H9 (cell line): ENCODE results near the gene MB. TPM values are rescaled to one million over a fixed set of nuclear protein-coding genes. Genes with fewer than 3 reads are reported as not detected.
A peak's percentile ranks its signal among the peaks of the same experiment; 100 is the strongest.

Experiments used
- DNase-seq: peaks from one replicate; pipeline ENCODE4 v3.0.0-alpha.2; 2017
- H2AFZ ChIP-seq: one replicate; pipeline ENCODE4 v1.6.1; 2013; ENCODE audit warnings: mild to moderate bottlenecking, low read length, control low read depth, moderate library complexity
- H2AK5ac ChIP-seq: 2 replicates; pipeline ENCODE4 v1.6.1; 2013; ENCODE audit warnings: low read length, control low read depth, mixed read lengths; ENCODE audit not compliant: insufficient read length
- H2BK120ac ChIP-seq: one replicate; pipeline ENCODE4 v1.6.1; 2013; ENCODE audit warnings: low read depth, mild to moderate bottlenecking, low read length, control low read depth, inconsistent platforms; ENCODE audit not compliant: poor library complexity, severe bottlenecking
- H2BK12ac ChIP-seq: 2 replicates; pipeline ENCODE4 v1.6.1; 2013; ENCODE audit warnings: low read length, control low read depth, mixed read lengths, low read depth; ENCODE audit not compliant: insufficient read length
- H2BK15ac ChIP-seq: 2 replicates; pipeline ENCODE4 v1.6.1; 2013; ENCODE audit warnings: low read depth, low read length, control low read depth
- H2BK20ac ChIP-seq: one replicate; pipeline ENCODE4 v1.6.1; 2013; ENCODE audit warnings: low read depth, mild to moderate bottlenecking, low read length, control low read depth, inconsistent platforms; ENCODE audit not compliant: poor library complexity, severe bottlenecking
- H2BK5ac ChIP-seq: 2 replicates; pipeline ENCODE4 v1.6.1; 2013; ENCODE audit warnings: low read length, control low read depth, mixed read lengths; ENCODE audit not compliant: insufficient read length
- H3K14ac ChIP-seq: 2 replicates; pipeline ENCODE4 v1.6.1; 2013; ENCODE audit warnings: low read length, control low read depth; ENCODE audit not compliant: insufficient read depth
- H3K18ac ChIP-seq: 2 replicates; pipeline ENCODE4 v1.6.1; 2013; ENCODE audit warnings: low read depth, mild to moderate bottlenecking, mixed read lengths, low read length, control low read depth; ENCODE audit not compliant: insufficient read length
- H3K23ac ChIP-seq: 2 replicates; pipeline ENCODE4 v1.6.1; 2013; ENCODE audit warnings: low read length, control low read depth, mixed read lengths, low read depth; ENCODE audit not compliant: insufficient read length
- H3K23me2 ChIP-seq: 2 replicates; pipeline ENCODE4 v1.6.1; 2013; ENCODE audit warnings: low read depth, mild to moderate bottlenecking, mixed read lengths, low read length, control low read depth; ENCODE audit not compliant: insufficient read length, poor library complexity, severe bottlenecking
- H3K27ac ChIP-seq: 2 replicates; pipeline ENCODE4 v1.5.1; 2013; ENCODE audit warnings: low read length, control low read depth, mixed read lengths, low read depth; ENCODE audit not compliant: insufficient read length
- H3K27me3 ChIP-seq: 2 replicates; pipeline ENCODE4 v1.6.1; 2013; ENCODE audit warnings: low read length, control low read depth, inconsistent platforms; ENCODE audit not compliant: insufficient read depth
- H3K4ac ChIP-seq: 2 replicates; pipeline ENCODE4 v1.6.1; 2013; ENCODE audit warnings: low read depth, mild to moderate bottlenecking, control low read depth, inconsistent platforms, low read length, moderate library complexity
- H3K4me1 ChIP-seq: 2 replicates; pipeline ENCODE4 v1.6.1; 2013; ENCODE audit warnings: low read length, control low read depth, inconsistent platforms; ENCODE audit not compliant: insufficient read depth
- H3K4me2 ChIP-seq: 2 replicates; pipeline ENCODE4 v1.6.1; 2013; ENCODE audit warnings: low read length, control low read depth, mixed read lengths; ENCODE audit not compliant: insufficient read length, insufficient read depth
- H3K56ac ChIP-seq: 2 replicates; pipeline ENCODE4 v1.6.1; 2013; ENCODE audit warnings: low read depth, mild to moderate bottlenecking, mixed read lengths, low read length, control low read depth; ENCODE audit not compliant: insufficient read length
- H3K79me1 ChIP-seq: 2 replicates; pipeline ENCODE4 v1.6.1; 2013; ENCODE audit warnings: low read depth, mild to moderate bottlenecking, moderate library complexity, low read length, control low read depth, inconsistent platforms; ENCODE audit not compliant: insufficient read depth, poor library complexity, severe bottlenecking
- H3K79me2 ChIP-seq: 2 replicates; pipeline ENCODE4 v1.6.1; 2013; ENCODE audit warnings: low read length, control low read depth, inconsistent platforms; ENCODE audit not compliant: insufficient read depth
- H3K9ac ChIP-seq: 2 replicates; pipeline ENCODE4 v1.6.1; 2013; ENCODE audit warnings: low read length, control low read depth, mixed read lengths; ENCODE audit not compliant: insufficient read length; ENCODE audit errors: extremely low read depth
- H3K9me3 ChIP-seq: one replicate; pipeline ENCODE4 v1.6.1; 2013; ENCODE audit warnings: low read depth, low read length, inconsistent platforms; ENCODE audit not compliant: control insufficient read depth
- H3T11ph ChIP-seq: one replicate; pipeline ENCODE4 v1.6.1; 2013; ENCODE audit warnings: mild to moderate bottlenecking, low read length, control low read depth, inconsistent platforms
- H4K20me1 ChIP-seq: one replicate; pipeline ENCODE4 v1.6.1; 2013; ENCODE audit not compliant: control insufficient read depth, insufficient read length, insufficient read depth
- H4K5ac ChIP-seq: 2 replicates; pipeline ENCODE4 v1.6.1; 2013; ENCODE audit warnings: low read depth, mild to moderate bottlenecking, mixed read lengths, low read length, control low read depth; ENCODE audit not compliant: insufficient read length
- H4K8ac ChIP-seq: replicated peaks from 2 replicates; pipeline ENCODE4 v1.6.1; 2013; ENCODE audit warnings: low read length, control low read depth, mixed read lengths, low read depth; ENCODE audit not compliant: insufficient read length
- H4K91ac ChIP-seq: 2 replicates; pipeline ENCODE4 v1.6.1; 2013; ENCODE audit warnings: low read depth, mild to moderate bottlenecking, moderate library complexity, mixed read lengths, low read length, control low read depth; ENCODE audit not compliant: insufficient read length
- H3K27ac Mint-ChIP-seq, 3 experiments: 2 replicates in 2 of 3; 3 replicates in 1 of 3; pipeline ENCODE4 v1.8.0; 2020 to 2021; ENCODE audit warnings: mixed read lengths in 3 of 3, mild to moderate bottlenecking in 1 of 3, moderate library complexity in 1 of 3
- H3K27me3 Mint-ChIP-seq: 2 replicates; pipeline ENCODE4 v1.8.0; 2021; ENCODE audit warnings: low read depth, mild to moderate bottlenecking, moderate library complexity, mixed read lengths
- H3K36me3 Mint-ChIP-seq, 3 experiments: 2 replicates in 2 of 3; 3 replicates in 1 of 3; pipeline ENCODE4 v1.8.0; 2020 to 2021; ENCODE audit warnings: low read depth in 3 of 3, mixed read lengths in 3 of 3; ENCODE audit not compliant: insufficient read depth in 1 of 3
- H3K4me1 Mint-ChIP-seq, 2 experiments: 2 replicates each; pipeline ENCODE4 v1.8.0; 2020; ENCODE audit warnings: mixed read lengths in 2 of 2
- H3K4me3 Mint-ChIP-seq, 2 experiments: 2 replicates in 1 of 2; 3 replicates in 1 of 2; pipeline ENCODE4 v1.8.0; 2020 to 2021; ENCODE audit warnings: mild to moderate bottlenecking in 2 of 2, mixed read lengths in 2 of 2, moderate library complexity in 1 of 2
- H3K9me3 Mint-ChIP-seq, 2 experiments: 2 replicates in 1 of 2; 3 replicates in 1 of 2; pipeline ENCODE4 v1.8.0; 2020; ENCODE audit warnings: mild to moderate bottlenecking in 2 of 2, mixed read lengths in 2 of 2, moderate library complexity in 1 of 2
- CTCF ChIP-seq: fragments of 200-600 bp; sonication (generic); conservative IDR thresholded peaks from 3 replicates; pipeline ENCODE4 v1.8.0; 2021; ENCODE audit warnings: antibody characterized with exemption, mild to moderate bottlenecking
- WGBS: extraction: QIAGEN DNeasy Blood & Tissue Kit; methylation state at CpG from one replicate; pipeline ENCODE4 v1.1.7; 2013; ENCODE audit warnings: missing lambda C conversion rate, low lambda C conversion rate, mixed read lengths; ENCODE audit not compliant: insufficient read length; ENCODE audit errors: extremely low coverage; 5-methylcytosine and 5-hydroxymethylcytosine counted together
- total RNA-seq: library from RNA; stranded (reverse); gene quantifications from 2 replicates; pipeline ENCODE4 v1.2.1, GENCODE V29; 2021

The MB gene
- total RNA-seq, 1 experiment from 2014 or later: 0.55 TPM

GRCh38 chr22:35631597-35631996 lies 14.5 kb upstream of the MB start:
- H3K9me3 ChIP-seq: no peaks in the 10 kb centered on the region
- no peak overlapping the region for H3K4me2 ChIP-seq
- no peaks in the 10 kb centered on the region for H3K79me2 ChIP-seq
- H4K8ac ChIP-seq: no peak overlapping the region
- no peak overlapping the region for H4K5ac ChIP-seq
- no peak overlapping the region for H2BK5ac ChIP-seq
- H3K36me3 Mint-ChIP-seq: peaks cover 0 to 3% (median 0%) of the 10 kb centered on the region in 3 experiments; a peak in 2 of 7 replicates
- H2BK120ac ChIP-seq: no peak overlapping the region
- no peak overlapping the region for H3K18ac ChIP-seq
- DNase-seq: peak; percentile 83
- no peak overlapping the region for H3K56ac ChIP-seq
- H3K27me3 ChIP-seq: no peaks in the 10 kb centered on the region
- peaks cover 8% of the 10 kb centered on the region for H3K23me2 ChIP-seq
- no peak overlapping the region; a peak in 1 of 7 replicates for H3K27ac Mint-ChIP-seq
- peak; percentile 90 for TF ChIP-seq CTCF
- peaks cover 3% of the 10 kb centered on the region for H3K27me3 Mint-ChIP-seq
- no peaks in the 10 kb centered on the region for H4K20me1 ChIP-seq
- no peak overlapping the region for H2BK20ac ChIP-seq
- no peak overlapping the region for H3K4me3 Mint-ChIP-seq
- H2BK15ac ChIP-seq: no peak overlapping the region
- no CpG with 5 or more reads among the region's 5 CpGs for WGBS
- peaks cover 35 to 38% of the 10 kb centered on the region in 2 experiments for H3K4me1 Mint-ChIP-seq
- H2AK5ac ChIP-seq: no peak overlapping the region
- H3K4ac ChIP-seq: no peak overlapping the region
- H2AFZ ChIP-seq: no peak overlapping the region
- H3K4me1 ChIP-seq: no peaks in the 10 kb centered on the region; the same call in 1 of the 2 replicates
- no peak overlapping the region for H4K91ac ChIP-seq
- no peak overlapping the region for H3T11ph ChIP-seq
- H3K9me3 Mint-ChIP-seq: peaks cover 3 to 8% of the 10 kb centered on the region in 2 experiments; a peak in 3 of 5 replicates
- no peak overlapping the region for H3K9ac ChIP-seq
- no peak overlapping the region for H3K14ac ChIP-seq
- no peak overlapping the region for H2BK12ac ChIP-seq
- no peaks in the 10 kb centered on the region for H3K79me1 ChIP-seq
- H3K27ac ChIP-seq: no peak overlapping the region
- H3K23ac ChIP-seq: no peak overlapping the region
